HepG2 (cell line): ENCODE data around the gene SMYD4. TPM values are rescaled to one million over a fixed set of nuclear protein-coding genes. Genes with fewer than 3 reads are reported as not detected.

Experiments used
- ATAC-seq: fragments of 200-7000 bp; cut with Tn5 transposase; 3 replicates; pipeline ENCODE4 v1.9.1; 2020; ENCODE audit warnings: mild to moderate bottlenecking, moderate library complexity
- BruUV-seq: library from RNA; stranded (reverse); fragments of 400-500 nt; replicated peaks from 2 replicates; lab custom pipeline; 2021; lab: Mats Ljungman, UMichigan
- CTCF ChIA-PET: fragments of 300-600 bp; formaldehyde crosslinking; extraction: SDS; loops from one replicate; lab custom pipeline; 2021; ENCODE audit warnings: low total read pairs, inconsistent platforms, low intra/inter-chr PET ratio; lab: Yijun Ruan, JAX
- POLR2A ChIA-PET: fragments of 350-600 bp; sonication (Branson Sonifier 250); formaldehyde crosslinking; loops from one replicate; lab custom pipeline; 2020; ENCODE audit warnings: antibody characterized with exemption, inconsistent platforms; lab: Yijun Ruan, JAX
- DNase-seq: peaks from one replicate; pipeline ENCODE4 v3.0.0-alpha.2; 2015; ENCODE audit warnings: low spot score
- FAIRE-seq: peaks from 3 replicates; lab custom pipeline; 2011; peaks lifted over from hg19 to GRCh38; lab: Jason Lieb, UNC
- H2AFZ ChIP-seq: one replicate; pipeline ENCODE4 v1.6.1; 2011; ENCODE audit warnings: low read length, inconsistent platforms
- H3K27ac ChIP-seq: fragments of 300-600 bp; 3 replicates; pipeline ENCODE4 v1.8.0; 2011; ENCODE audit warnings: mixed run types, mild to moderate bottlenecking, mixed read lengths, low read length, inconsistent platforms; ENCODE audit not compliant: insufficient read depth; ENCODE audit errors: extremely low read length
- H3K27me3 ChIP-seq, 2 experiments: fragments of 200-600 bp in 1 of 2; 2 replicates in 1 of 2; 3 replicates in 1 of 2; pipeline versions ENCODE4 v1.6.0 to v1.8.0; 2011; ENCODE audit warnings: low read length in 2 of 2, mild to moderate bottlenecking in 2 of 2, moderate library complexity in 2 of 2, inconsistent platforms in 1 of 2; ENCODE audit not compliant: insufficient read depth in 2 of 2, control insufficient read depth in 1 of 2
- H3K36me3 ChIP-seq, 2 experiments: fragments of 200-600 bp in 1 of 2; replicated peaks in 1 of 2; 2 replicates in 1 of 2; 3 replicates in 1 of 2; pipeline versions ENCODE4 v1.5.1 to v1.8.0; 2011; ENCODE audit warnings: low read length in 2 of 2, inconsistent platforms in 1 of 2; ENCODE audit not compliant: insufficient read depth in 2 of 2, control insufficient read depth in 1 of 2
- H3K4me1 ChIP-seq: 2 replicates; pipeline ENCODE4 v1.5.1; 2012; ENCODE audit warnings: low read length, inconsistent platforms; ENCODE audit not compliant: insufficient read depth
- H3K4me2 ChIP-seq: 2 replicates; pipeline ENCODE4 v1.6.0; 2011; ENCODE audit warnings: low read depth, low read length, inconsistent platforms
- H3K4me3 ChIP-seq, 3 experiments: fragments of 200-600 bp in 1 of 3; sonication (generic), shearing (Covaris generic) in 1 of 3; replicated peaks in 1 of 3; 2 replicates each; pipeline ENCODE4 v1.5.1; 2011 to 2016; ENCODE audit warnings: low read length in 3 of 3, inconsistent platforms in 2 of 3, low read depth in 2 of 3, mild to moderate bottlenecking in 2 of 3, control low read depth in 1 of 3, mixed read lengths in 1 of 3; ENCODE audit not compliant: insufficient read depth in 1 of 3
- H3K79me2 ChIP-seq: one replicate; pipeline ENCODE4 v1.6.1; 2011; ENCODE audit warnings: low read length, inconsistent platforms; ENCODE audit not compliant: insufficient read depth
- H3K9ac ChIP-seq: 2 replicates; pipeline ENCODE4 v1.6.0; 2011; ENCODE audit warnings: mild to moderate bottlenecking, low read depth, low read length, inconsistent platforms; ENCODE audit not compliant: insufficient read depth
- H3K9me3 ChIP-seq: 2 replicates; pipeline ENCODE4 v1.5.1; 2012; ENCODE audit warnings: mild to moderate bottlenecking, low read length
- H4K20me1 ChIP-seq: 2 replicates; pipeline ENCODE4 v1.6.0; 2011; ENCODE audit warnings: inconsistent platforms, mild to moderate bottlenecking, low read length, moderate library complexity; ENCODE audit not compliant: insufficient read depth
- ESRRA ChIP-seq: sonication (generic); formaldehyde crosslinking; IDR thresholded peaks from 2 replicates; pipeline ENCODE4 v1.5.1; 2020; ENCODE audit warnings: mild to moderate bottlenecking, low read depth, missing genetic modification reagents
- HCFC1 ChIP-seq: fragments of 150-350 bp; IDR thresholded peaks from 2 replicates; pipeline ENCODE4 v1.6.1; 2014; ENCODE audit warnings: low read depth, low read length
- MAFG ChIP-seq: sonication (generic); formaldehyde crosslinking; IDR thresholded peaks from 2 replicates; pipeline ENCODE4 v1.5.1; 2020; ENCODE audit warnings: mild to moderate bottlenecking, missing genetic modification reagents
- NRL ChIP-seq: sonication (generic); formaldehyde crosslinking; IDR thresholded peaks from 2 replicates; pipeline ENCODE4 v1.5.0; 2020; ENCODE audit warnings: missing genetic modification reagents, mild to moderate bottlenecking, moderate library complexity, borderline replicate concordance
- ZBTB20 ChIP-seq: sonication (generic); formaldehyde crosslinking; IDR thresholded peaks from 2 replicates; pipeline ENCODE4 v1.8.1; 2023; ENCODE audit warnings: missing genetic modification reagents, low read depth, mild to moderate bottlenecking, borderline replicate concordance
- ZFP1 ChIP-seq: IDR thresholded peaks from 2 replicates; pipeline ENCODE4 v1.6.1; 2016
- ZNF24 ChIP-seq: fragments of 450-650 bp; IDR thresholded peaks from 2 replicates; pipeline ENCODE4 v1.6.1; 2017; ENCODE audit warnings: antibody characterized with exemption, mild to moderate bottlenecking
- ZNF780A ChIP-seq: sonication (generic); formaldehyde crosslinking; IDR thresholded peaks from 2 replicates; pipeline ENCODE4 v1.8.0; 2022; ENCODE audit warnings: mild to moderate bottlenecking, missing genetic modification reagents, moderate library complexity
- WGBS: methylation state at CpG from one replicate; pipeline ENCODE4 v1.1.6; 2017; ENCODE audit warnings: low lambda C conversion rate; 5-methylcytosine and 5-hydroxymethylcytosine counted together
- in situ Hi-C: cut with HindIII; loops from 2 replicates; pipeline ENCODE4 v1.10.0; 2017; ENCODE audit warnings: low pct_unique_long_range_greater_than_20kb; ENCODE audit not compliant: extremely low pct_ligation_motif_present
- intact Hi-C: fragments of 100-400 bp; cut with micrococcal nuclease; formaldehyde crosslinking; loops from one replicate; pipeline ENCODE4 v1.10.0; 2022; ENCODE audit not compliant: unreplicated experiment
- polyA plus RNA-seq, 8 experiments: library from polyadenylated mRNA; depleted of rRNA in 3 of 8; stranded (reverse) in 7 of 8; unstranded in 1 of 8; fragments of >200 nt; fragmentation: Illumina TruSeq in 4 of 8; extraction: Trizol in 4 of 8; gene quantifications; 2 replicates each; pipeline versions ENCODE4 v1.2.1 to v1.2.3, GENCODE V29; 2011 to 2016; ENCODE audit warnings: low read depth in 4 of 8, missing spikeins in 1 of 8, mixed read lengths in 1 of 8; ENCODE audit not compliant: insufficient read depth in 1 of 8
- total RNA-seq, 5 experiments: library from RNA; depleted of rRNA; stranded (reverse); fragments of >200 nt; fragmentation: Illumina TruSeq; extraction: Trizol; gene quantifications; 2 replicates each; pipeline ENCODE4 v1.2.3, GENCODE V29; 2016; ENCODE audit warnings: low read depth in 1 of 5
- TF ChIP-seq, protein P1 (sequence below): sonication (generic); formaldehyde crosslinking; IDR thresholded peaks from 2 replicates; pipeline ENCODE4 v1.5.1; 2020; ENCODE audit warnings: mild to moderate bottlenecking, missing genetic modification reagents, borderline replicate concordance
- TF ChIP-seq, protein P2 (sequence below): sonication (generic); formaldehyde crosslinking; IDR thresholded peaks from 2 replicates; pipeline ENCODE4 v1.4.0; 2020; ENCODE audit warnings: mild to moderate bottlenecking, missing genetic modification reagents, borderline replicate concordance
- TF ChIP-seq, protein P3 (sequence below), 2 experiments: fragments of 450-650 bp in 1 of 2; sonication (generic) in 1 of 2; formaldehyde crosslinking in 1 of 2; IDR thresholded peaks; 2 replicates each; pipeline versions ENCODE4 v1.6.1 to v1.8.0; 2016 to 2022; ENCODE audit warnings: antibody characterized with exemption in 1 of 2, mild to moderate bottlenecking in 1 of 2, missing genetic modification reagents in 1 of 2

SMYD4 gene
- total and polyA plus RNA-seq, 2 of the 13 experiments (the other 11 are each of a cell fraction or from before 2014, with no cell fraction given): 7.4 to 11.3 TPM

DNA sequence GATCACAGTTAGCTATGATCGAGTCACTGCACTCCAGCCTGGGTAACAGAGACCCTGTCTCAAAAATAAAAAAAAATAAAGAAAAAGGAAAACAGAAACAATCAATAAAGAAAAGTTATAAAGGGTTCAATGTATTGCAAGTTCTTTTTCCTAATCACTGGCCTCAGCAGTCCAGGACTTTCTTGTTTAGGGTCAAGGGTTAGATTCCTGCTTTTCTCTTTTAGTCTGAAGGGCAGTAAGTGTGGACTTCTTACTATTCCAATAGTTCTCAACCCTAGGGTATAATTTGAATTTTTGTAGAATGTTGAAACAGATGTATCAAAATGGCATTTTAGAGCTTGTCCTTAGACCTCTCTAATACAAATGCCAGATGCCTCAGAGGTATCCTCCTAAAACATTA, 27.3 kb downstream of the SMYD4 start:
- Histone ChIP-seq H2AFZ (no peak overlapping the region), H3K79me2 (no peaks in the 10 kb centered on the region), H3K9me3 (no peaks in the 10 kb centered on the region), H3K27me3 (no peaks in the 10 kb centered on the region), H3K27ac (no peak overlapping the region), H3K4me3 (no peak overlapping the region), H3K4me2 (no peak overlapping the region), H3K4me1 (peaks cover 11% of the 10 kb centered on the region), H3K9ac (no peak overlapping the region), H3K36me3 (peaks cover 8 to 48% of the 10 kb centered on the region in 2 experiments), H4K20me1 (no peaks in the 10 kb centered on the region)
- DNase-seq: no peak
- no peak for ATAC-seq
- in situ Hi-C loops (no loop called here), intact Hi-C loops (no loop called here)
- BruUV-seq: no TSS peak
- 96% methylated on average over 1 of the region's 1 CpG for WGBS
- TF ChIP-seq ZFP1 (CRISPR knock-in tag) (no peak), ZNF780A (CRISPR knock-in tag) (no peak), ZNF24 (no peak), ESRRA (CRISPR knock-in tag) (no peak), MAFG (CRISPR knock-in tag) (no peak), HCFC1 (no peak), ZBTB20 (CRISPR knock-in tag) (no peak), NRL (CRISPR knock-in tag) (no peak)
- TF ChIP-seq, protein P1, sequence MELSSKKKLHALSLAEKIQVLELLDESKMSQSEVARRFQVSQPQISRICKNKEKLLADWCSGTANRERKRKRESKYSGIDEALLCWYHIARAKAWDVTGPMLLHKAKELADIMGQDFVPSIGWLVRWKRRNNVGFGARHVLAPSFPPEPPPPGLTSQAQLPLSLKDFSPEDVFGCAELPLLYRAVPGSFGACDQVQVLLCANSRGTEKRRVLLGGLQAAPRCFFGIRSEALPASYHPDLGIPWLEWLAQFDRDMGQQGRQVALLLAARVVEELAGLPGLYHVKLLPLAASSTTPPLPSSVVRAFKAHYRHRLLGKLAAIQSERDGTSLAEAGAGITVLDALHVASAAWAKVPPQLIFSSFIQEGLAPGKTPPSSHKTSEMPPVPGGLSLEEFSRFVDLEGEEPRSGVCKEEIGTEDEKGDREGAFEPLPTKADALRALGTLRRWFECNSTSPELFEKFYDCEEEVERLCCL (CRISPR knock-in tag): no peak
- TF ChIP-seq, protein P2, sequence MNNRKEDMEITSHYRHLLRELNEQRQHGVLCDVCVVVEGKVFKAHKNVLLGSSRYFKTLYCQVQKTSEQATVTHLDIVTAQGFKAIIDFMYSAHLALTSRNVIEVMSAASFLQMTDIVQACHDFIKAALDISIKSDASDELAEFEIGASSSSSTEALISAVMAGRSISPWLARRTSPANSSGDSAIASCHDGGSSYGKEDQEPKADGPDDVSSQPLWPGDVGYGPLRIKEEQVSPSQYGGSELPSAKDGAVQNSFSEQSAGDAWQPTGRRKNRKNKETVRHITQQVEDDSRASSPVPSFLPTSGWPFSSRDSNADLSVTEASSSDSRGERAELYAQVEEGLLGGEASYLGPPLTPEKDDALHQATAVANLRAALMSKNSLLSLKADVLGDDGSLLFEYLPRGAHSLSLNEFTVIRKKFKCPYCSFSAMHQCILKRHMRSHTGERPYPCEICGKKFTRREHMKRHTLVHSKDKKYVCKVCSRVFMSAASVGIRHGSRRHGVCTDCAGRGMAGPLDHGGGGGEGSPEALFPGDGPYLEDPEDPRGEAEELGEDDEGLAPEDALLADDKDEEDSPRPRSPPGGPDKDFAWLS (CRISPR knock-in tag): no peak
- TF ChIP-seq, protein P3, sequence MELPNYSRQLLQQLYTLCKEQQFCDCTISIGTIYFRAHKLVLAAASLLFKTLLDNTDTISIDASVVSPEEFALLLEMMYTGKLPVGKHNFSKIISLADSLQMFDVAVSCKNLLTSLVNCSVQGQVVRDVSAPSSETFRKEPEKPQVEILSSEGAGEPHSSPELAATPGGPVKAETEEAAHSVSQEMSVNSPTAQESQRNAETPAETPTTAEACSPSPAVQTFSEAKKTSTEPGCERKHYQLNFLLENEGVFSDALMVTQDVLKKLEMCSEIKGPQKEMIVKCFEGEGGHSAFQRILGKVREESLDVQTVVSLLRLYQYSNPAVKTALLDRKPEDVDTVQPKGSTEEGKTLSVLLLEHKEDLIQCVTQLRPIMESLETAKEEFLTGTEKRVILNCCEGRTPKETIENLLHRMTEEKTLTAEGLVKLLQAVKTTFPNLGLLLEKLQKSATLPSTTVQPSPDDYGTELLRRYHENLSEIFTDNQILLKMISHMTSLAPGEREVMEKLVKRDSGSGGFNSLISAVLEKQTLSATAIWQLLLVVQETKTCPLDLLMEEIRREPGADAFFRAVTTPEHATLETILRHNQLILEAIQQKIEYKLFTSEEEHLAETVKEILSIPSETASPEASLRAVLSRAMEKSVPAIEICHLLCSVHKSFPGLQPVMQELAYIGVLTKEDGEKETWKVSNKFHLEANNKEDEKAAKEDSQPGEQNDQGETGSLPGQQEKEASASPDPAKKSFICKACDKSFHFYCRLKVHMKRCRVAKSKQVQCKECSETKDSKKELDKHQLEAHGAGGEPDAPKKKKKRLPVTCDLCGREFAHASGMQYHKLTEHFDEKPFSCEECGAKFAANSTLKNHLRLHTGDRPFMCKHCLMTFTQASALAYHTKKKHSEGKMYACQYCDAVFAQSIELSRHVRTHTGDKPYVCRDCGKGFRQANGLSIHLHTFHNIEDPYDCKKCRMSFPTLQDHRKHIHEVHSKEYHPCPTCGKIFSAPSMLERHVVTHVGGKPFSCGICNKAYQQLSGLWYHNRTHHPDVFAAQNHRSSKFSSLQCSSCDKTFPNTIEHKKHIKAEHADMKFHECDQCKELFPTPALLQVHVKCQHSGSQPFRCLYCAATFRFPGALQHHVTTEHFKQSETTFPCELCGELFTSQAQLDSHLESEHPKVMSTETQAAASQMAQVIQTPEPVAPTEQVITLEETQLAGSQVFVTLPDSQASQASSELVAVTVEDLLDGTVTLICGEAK (IDR thresholded peaks at IDR 0.05): no peak
- TF ChIP-seq, protein P3 (CRISPR knock-in tag; IDR thresholded peaks at IDR 0.05): no peak
- ChIA-PET POLR2A (interaction anchor here (1.0 kb wide), 1 partner anchor 86 kb away, joined by 3 read pairs; no protein-coding TSS in a partner anchor), CTCF (no interaction called here)
- no peak for FAIRE-seq
